ENCODE measurements around the gene CCDC97. TPM values are rescaled to one million over a fixed set of nuclear protein-coding genes. Genes with fewer than 3 reads are reported as not detected.
A peak's percentile ranks its signal among the peaks of the same experiment; 100 is the strongest.

Gene CCDC97
- total RNA-seq, 4 donors from 2014 or later: 8.6 to 15.3 (median 15.1) TPM

DNA sequence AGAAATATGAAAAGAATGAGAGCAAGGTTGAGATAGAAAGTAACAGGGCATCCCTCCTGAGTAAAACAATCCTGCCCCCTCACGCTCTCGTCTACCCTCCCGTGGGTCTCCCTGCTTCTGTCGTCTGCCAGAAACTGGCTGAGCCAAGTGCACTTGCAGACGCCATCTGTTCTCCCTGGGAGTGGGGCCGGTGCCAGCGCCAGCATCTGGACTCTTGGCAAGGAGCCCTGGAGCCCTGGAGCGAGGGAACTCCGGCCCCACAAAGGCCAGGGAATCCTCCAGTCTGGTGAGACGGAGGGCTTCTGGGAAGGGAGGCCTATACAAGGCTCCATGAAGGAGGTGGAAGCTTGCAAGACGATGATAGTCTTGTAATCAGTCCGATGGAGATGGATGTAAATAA lies 64.0 kb downstream of the CCDC97 start:
- peaks cover 6 to 18% of the 10 kb centered on the region in 2 donors for H3K4me1 ChIP-seq
- no peaks in the 10 kb centered on the region for H3K9me3 ChIP-seq
- intact Hi-C loops (cut with DNase I; ENCODE audit: low total_unique reads): no loop called here
- no peak overlapping the region for H3K4me3 ChIP-seq
- H3K27me3 ChIP-seq: peaks cover 0 to 15% (median 5%) of the 10 kb centered on the region in 3 donors
- no peak for TF ChIP-seq POLR2A (IDR thresholded peaks at IDR 0.05)
- no peak for TF ChIP-seq CTCF (IDR thresholded peaks at IDR 0.05 in 4 of 5, conservative IDR thresholded peaks at IDR 0.05 in 1 of 5)
- H3K27ac ChIP-seq: no peak overlapping the region
- in situ Hi-C loops (cut with MboI; ENCODE audit: low sequenced_read_pairs in 4 of 4): no loop called here
- DNase-seq: peak in 1 of 2 donors; percentile 60
- H3K36me3 ChIP-seq: no peaks in the 10 kb centered on the region
- peak in 1 of 2 donors; percentile 49 for ATAC-seq

Other genes starting within 250 kb of the CCDC97 start
- gene CYP2A13, start 221.7 kb upstream of the CCDC97 start, total RNA-seq: not detected
- gene CYP2F1, start 195.7 kb upstream of the CCDC97 start, total RNA-seq: not detected
- gene CYP2S1, start 117.0 kb upstream of the CCDC97 start, total RNA-seq: under 1 TPM in 2 of 4 donors, not detected in 2; 0.31 to 0.64 TPM
- 10 to 100 TPM; 17.4 to 49.2 (median 37.4) TPM for gene AXL, start 90.9 kb upstream of the CCDC97 start, total RNA-seq
- gene HNRNPUL1, start 45.8 kb upstream of the CCDC97 start, total RNA-seq: 100 to 1,000 TPM in 1 of 4 donors, 10 to 100 TPM in 3; 49.5 to 101 (median 92.4) TPM
- gene TGFB1, start 43.8 kb downstream of the CCDC97 start, total RNA-seq: 1 to 10 TPM; 1.9 to 5.2 (median 4.9) TPM
- 1 to 10 TPM; 2.6 to 6.9 (median 4.5) TPM for gene B9D2, start 54.0 kb downstream of the CCDC97 start, total RNA-seq
- gene TMEM91, start 66.4 kb downstream of the CCDC97 start, total RNA-seq: 10 to 100 TPM in 1 of 4 donors, 1 to 10 TPM in 3; 1.6 to 13.6 (median 4.7) TPM
- gene EXOSC5, start 87.2 kb downstream of the CCDC97 start, total RNA-seq: 10 to 100 TPM; 29.1 to 61.9 (median 40.9) TPM
- 100 to 1,000 TPM in 1 of 4 donors, 10 to 100 TPM in 3; 80.8 to 115 (median 84.1) TPM for gene BCKDHA, start 87.6 kb downstream of the CCDC97 start, total RNA-seq
- under 1 TPM in 3 of 4 donors, not detected in 1; 0.24 to 0.33 (median 0.33) TPM for gene B3GNT8, start 117.2 kb downstream of the CCDC97 start, total RNA-seq
- 10 to 100 TPM; 41.0 to 61.0 (median 49.8) TPM for gene DMAC2, start 129.7 kb downstream of the CCDC97 start, total RNA-seq
- not detected for gene ERICH4, start 133.0 kb downstream of the CCDC97 start, total RNA-seq

Data from gastrocnemius medialis (tissue), 4 donors.